Cortex of kidney (tissue), 1 donor: ENCODE measurements around the gene CCDC183.

ENCODE experiments used
- DNase-seq: peaks from one replicate; lab custom pipeline; 2025; lab: John Stamatoyannopoulos, UW

Gene CCDC183

GRCh38 chr9:136849038-136849959 is 53.2 kb downstream of the CCDC183 start, which contains the start of gene PHPT1:
Gene PHPT1 (plus strand): TSS chr9:136849409. CDS start chr9:136849431, 22 bp downstream.
- peak; percentile 90 for DNase-seq

DNA sequence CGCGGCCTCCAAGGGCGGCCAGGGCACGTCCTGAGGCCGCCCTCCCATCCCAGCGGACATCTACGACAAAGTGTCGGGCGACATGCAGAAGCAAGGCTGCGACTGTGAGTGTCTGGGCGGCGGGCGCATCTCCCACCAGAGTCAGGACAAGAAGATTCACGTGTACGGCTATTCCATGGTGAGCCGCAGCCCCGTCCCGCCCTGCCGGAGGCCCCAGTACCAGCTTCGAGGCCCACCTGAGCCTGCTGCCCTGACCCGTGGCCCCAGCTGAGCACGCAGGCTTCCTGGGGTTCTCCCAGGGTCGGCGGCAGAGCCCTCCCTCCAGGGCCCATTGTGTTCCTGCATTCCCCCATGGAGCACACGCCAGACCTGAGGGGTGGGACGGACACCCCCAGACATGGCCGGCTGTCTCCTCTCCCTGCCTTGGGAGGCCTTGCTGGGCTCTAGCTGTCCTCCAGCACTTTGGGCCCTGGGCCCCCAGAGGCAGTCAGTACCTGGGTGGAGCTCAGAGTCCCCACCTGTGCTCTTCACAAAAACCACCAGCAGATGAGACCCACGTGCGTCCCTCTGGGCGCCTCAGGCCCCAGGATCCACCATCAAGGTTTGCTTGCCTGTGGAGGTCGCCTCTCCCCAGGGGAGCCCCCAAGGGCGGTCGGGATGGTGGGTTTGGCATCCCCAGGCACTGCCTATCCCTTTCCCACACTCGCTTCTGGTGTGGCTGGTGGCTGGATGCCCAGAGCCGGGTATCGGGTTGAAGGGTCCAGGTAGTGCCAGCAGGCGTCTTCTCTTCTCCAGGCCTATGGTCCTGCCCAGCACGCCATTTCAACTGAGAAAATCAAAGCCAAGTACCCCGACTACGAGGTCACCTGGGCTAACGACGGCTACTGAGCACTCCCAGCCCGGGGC is 54.1 kb downstream of the CCDC183 start:
- no peak for DNase-seq

DNA sequence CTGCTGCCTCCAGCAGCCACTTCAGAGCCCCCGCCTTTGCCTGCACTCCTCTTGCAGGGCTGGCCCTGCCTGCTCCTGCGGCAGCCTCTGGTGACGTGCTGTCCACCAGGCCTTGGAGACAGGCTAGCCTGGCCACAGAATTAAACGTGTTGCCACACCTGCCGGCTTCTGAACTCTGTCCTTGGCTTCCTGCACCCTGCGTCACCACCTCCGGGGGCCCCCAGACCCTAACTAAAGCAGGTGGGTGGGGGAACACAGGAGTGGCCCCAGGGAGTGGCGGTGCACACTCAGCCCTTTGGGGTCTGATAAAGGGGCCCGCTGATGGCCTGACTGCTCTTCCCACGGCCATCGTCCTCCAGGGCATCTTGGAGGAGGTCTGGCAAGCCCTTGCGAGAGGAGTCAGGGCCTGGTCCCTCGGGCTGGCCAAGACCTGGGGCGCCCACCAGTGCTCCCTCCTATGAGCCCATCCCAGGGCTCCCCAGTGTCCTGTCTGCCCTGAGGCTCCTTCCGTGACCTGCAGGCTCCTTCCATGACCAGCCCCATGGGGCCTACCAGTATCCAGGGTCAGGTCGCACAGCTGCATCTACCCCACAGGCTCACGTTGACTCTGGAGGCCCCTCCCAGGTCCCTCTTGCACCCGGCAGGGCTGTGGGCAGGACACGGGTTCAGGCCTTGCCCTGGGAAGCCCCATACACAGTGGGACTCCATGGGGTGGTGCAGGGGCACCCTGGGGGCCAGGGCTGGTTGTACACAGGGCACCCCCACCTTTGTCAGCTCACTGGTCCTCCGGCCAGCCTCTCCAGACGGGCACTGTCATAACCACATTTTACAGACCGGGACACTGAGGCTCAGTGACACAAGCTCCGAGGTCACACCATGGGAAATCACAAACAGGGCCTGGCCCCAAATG is 55.0 kb downstream of the CCDC183 start:
- DNase-seq = no peak

DNA sequence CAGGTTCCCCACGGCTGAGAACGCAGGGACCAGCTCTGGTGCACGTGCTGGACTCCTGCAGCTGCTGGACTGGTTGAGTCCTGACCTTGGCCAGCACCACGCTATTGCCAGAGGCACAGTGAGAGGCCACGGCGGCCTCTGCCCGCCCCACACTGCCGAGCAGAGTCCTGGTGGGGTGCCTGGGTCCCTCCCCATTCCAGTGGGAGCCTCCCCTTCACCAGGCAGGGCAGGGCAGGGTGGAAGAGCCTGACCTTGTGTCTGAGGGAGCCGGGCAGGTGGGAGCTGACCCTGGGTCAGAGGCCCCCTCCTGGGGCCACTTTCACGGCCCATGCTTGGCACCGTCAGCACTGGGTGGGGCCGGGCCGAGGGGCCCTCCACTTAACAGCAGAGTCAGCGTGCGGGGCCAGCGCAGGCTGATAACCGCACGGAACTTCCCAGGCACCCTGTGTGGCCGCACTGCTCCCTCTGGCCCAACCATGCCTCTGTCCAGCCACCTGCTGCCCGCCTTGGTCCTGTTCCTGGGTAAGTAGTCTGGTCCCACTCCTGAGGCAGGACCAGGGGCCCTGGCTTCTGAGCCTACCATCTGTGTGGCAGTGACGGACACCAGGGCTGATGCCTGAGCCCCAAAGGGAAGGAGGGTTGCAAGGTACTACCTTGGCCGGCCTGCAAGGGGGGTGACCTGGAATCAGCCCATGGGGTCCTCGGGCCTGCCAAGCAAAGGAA is 56.0 kb downstream of the CCDC183 start, which contains the start of gene MAMDC4:
TSS of gene MAMDC4 (plus strand) at position 406 of the 723 bp plus-strand sequence. CDS start at position 477, 71 bp downstream.
- DNase-seq = no peak

DNA sequence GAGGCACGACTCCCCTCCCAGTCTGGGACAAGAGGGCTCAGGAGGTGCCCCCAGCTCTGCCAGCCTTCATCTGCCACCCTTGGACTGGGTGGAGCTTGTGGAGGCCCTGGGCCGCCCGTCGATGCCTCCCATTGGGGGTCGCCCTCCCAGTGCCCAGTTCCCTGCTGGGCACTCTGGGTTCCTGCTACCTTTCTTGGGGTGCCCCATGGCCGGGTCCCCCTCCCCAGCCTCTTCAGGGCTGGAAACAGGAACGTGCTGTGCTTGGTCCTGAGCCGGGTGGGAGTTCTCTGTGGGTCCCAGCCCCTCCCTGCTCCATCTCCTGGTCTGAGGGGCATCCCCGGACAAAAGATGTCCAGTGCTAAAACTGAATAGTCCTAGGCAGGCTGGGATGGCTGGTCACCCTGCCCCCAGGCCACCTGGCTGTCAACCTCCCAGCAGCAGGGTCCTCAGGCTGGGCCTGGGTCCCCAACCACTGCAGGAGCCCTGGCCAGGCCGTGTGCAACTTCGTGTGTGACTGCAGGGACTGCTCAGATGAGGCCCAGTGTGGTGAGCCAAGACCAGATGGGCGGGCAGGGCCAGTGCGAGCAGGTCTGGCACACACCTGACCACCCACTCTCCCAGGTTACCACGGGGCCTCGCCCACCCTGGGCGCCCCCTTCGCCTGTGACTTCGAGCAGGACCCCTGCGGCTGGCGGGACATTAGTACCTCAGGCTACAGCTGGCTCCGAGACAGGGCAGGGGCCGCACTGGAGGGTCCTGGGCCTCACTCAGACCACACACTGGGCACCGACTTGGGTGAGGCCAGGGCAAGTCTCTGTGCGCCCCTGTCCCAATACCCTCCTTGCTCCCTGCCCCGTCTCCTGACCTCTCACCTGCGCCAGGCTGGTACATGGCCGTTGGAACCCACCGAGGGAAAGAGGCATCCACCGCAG is 56.8 kb downstream of the CCDC183 start:
- DNase-seq = no peak

- DNase-seq = no peak
Measured at GRCh38 chr9:136853596-136854112, 57.5 kb downstream of the CCDC183 start.

DNA sequence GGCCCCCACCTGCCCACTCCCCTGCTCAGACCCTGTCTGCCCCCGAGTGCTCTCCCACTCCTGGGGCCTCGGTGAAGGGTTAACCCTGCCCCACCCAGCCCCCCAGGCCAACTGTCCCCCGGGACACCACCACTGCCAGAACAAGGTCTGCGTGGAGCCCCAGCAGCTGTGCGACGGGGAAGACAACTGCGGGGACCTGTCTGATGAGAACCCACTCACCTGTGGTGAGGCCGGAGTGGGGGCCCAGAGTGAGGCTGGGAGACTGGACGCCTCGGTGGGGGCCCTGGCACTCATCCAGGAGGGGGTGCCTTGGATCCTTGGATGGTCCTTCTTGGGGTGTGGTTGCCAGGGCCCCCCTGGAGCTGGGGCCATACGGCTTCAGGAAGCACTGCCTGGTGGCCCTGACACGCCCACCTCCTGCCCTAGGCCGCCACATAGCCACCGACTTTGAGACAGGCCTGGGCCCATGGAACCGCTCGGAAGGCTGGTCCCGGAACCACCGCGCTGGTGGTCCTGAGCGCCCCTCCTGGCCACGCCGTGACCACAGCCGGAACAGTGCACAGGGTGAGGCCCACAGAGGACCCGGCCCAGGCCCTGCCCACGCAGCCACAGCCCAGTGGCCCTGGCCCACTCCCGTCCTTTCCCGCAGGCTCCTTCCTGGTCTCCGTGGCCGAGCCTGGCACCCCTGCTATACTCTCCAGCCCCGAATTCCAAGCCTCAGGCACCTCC is 58.1 kb downstream of the CCDC183 start:
- DNase-seq = no peak

DNA sequence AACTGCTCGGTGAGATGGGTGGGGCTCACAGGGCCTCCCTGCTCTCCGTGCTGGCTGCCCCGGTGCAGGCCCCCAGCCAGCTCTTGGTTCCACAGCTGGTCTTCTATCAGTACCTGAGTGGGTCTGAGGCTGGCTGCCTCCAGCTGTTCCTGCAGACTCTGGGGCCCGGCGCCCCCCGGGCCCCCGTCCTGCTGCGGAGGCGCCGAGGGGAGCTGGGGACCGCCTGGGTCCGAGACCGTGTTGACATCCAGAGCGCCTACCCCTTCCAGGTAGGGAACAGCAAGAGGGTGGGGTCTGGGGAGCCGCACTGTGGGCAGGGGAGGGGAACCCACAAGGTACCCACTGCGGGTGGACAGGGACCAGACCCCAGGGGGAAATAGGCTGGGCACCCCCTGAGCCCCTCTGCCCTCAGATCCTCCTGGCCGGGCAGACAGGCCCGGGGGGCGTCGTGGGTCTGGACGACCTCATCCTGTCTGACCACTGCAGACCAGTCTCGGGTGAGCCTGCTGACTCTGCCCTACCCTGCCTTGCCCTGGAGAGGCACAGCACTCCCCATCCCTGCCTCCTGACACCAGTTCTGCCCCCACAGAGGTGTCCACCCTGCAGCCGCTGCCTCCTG is 58.8 kb downstream of the CCDC183 start:
- no peak for DNase-seq

GRCh38 chr9:136855461-136856078 is 59.4 kb downstream of the CCDC183 start:
- DNase-seq = no peak

DNA sequence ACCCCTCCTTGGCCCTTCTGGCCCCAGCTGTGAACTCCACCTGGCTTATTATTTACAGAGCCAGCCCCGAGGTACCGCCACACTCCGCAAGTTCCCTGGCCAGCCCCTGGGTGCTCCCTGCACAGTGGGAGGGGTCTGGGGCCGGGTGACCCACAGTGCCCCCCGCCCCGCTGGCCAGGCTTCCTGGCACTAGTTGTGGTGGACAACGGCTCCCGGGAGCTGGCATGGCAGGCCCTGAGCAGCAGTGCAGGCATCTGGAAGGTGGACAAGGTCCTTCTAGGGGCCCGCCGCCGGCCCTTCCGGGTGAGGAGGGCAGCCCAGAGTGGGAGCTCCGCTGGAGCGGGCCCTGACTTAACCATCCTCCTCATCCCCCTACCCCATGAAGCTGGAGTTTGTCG is 59.9 kb downstream of the CCDC183 start:
- no peak for DNase-seq

DNA sequence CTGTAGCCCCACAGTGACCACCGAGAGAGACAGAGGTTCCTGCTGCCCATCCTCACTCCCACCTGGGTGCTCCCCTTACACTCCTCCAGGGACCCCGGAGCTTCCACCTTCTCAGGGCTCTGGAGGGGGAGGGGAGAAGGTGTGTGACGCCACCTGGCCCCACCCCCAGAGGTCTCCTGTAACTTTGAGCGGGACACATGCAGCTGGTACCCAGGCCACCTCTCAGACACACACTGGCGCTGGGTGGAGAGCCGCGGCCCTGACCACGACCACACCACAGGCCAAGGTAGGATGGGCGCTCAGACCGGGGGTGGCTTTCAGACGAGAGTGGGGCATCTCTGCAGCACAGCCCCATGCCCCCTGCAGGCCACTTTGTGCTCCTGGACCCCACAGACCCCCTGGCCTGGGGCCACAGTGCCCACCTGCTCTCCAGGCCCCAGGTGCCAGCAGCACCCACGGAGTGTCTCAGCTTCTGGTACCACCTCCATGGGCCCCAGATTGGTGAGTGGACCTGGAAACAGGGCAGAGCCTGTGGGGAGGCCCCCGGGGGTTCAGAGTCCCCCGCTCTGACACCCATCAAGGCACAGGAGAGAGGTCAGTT is 60.5 kb downstream of the CCDC183 start:
- DNase-seq = no peak

DNA sequence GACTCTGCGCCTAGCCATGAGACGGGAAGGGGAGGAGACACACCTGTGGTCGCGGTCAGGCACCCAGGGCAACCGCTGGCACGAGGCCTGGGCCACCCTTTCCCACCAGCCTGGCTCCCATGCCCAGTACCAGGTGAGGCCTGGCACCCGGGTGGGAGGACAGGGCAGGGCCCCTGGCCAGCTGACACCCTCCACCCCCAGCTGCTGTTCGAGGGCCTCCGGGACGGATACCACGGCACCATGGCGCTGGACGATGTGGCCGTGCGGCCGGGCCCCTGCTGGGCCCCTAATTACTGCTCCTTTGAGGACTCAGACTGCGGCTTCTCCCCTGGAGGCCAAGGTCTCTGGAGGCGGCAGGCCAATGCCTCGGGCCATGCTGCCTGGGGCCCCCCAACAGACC is 61.0 kb downstream of the CCDC183 start:
- DNase-seq = no peak
